ENCODE data around the gene FNDC3B.

Gene FNDC3B

DNA sequence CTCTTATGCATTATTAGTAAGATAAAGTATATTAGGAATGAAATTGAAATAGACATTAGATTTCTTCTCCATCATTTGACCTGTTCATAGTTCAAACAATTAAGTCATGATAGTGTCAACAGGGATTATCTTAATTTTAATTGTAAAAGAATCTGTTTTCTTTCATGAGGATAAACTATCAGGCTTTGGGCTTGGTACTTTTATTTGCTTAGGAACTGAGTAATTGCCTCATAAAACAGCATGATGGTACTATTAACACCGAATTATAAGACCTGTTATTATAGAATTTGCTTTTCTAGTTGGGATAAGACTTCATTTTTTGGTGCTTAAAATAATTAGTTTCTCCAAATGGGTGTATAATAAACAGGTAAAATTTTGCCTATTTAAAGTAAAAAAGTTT is 71.8 kb downstream of the FNDC3B start:
- no peak for TF ChIP-seq ZFX (IDR thresholded peaks at IDR 0.05; ENCODE audit: borderline replicate concordance)
- TF ChIP-seq, protein P1, sequence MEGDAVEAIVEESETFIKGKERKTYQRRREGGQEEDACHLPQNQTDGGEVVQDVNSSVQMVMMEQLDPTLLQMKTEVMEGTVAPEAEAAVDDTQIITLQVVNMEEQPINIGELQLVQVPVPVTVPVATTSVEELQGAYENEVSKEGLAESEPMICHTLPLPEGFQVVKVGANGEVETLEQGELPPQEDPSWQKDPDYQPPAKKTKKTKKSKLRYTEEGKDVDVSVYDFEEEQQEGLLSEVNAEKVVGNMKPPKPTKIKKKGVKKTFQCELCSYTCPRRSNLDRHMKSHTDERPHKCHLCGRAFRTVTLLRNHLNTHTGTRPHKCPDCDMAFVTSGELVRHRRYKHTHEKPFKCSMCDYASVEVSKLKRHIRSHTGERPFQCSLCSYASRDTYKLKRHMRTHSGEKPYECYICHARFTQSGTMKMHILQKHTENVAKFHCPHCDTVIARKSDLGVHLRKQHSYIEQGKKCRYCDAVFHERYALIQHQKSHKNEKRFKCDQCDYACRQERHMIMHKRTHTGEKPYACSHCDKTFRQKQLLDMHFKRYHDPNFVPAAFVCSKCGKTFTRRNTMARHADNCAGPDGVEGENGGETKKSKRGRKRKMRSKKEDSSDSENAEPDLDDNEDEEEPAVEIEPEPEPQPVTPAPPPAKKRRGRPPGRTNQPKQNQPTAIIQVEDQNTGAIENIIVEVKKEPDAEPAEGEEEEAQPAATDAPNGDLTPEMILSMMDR (IDR thresholded peaks at IDR 0.05), result no peak

DNA sequence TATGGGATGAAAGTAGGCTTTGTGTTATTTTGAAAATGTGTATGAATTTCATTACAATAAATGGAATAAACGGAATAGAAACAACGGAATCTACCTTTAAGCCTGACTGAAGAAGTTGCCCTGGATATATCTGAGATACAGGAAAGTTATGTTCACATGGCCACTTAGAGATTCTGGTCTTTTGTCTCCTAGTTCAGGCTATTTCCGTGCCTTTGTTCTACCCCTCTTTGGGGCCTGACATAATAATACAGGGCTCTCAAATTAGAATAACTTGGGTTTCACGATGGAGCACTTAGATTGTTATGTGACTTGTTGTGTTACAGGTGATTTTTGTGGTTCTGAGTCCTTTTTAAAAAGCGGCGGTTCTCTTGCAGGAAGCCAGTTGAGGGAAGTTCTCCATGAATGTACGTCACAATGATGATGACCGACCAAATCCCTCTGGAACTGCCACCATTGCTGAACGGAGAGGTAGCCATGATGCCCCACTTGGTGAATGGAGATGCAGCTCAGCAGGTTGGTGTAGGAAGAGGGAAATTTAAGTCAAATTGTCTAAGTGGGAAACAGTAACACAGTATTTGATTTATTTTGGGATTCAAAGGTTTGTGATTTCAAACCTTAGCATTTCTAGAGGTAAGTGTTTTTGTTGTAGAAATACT is 72.8 kb downstream of the FNDC3B start:
- no peak overlapping the region for H3K27ac ChIP-seq
- TF ChIP-seq ZFX (IDR thresholded peaks at IDR 0.05; ENCODE audit: borderline replicate concordance), result no peak
- TF ChIP-seq, protein P1 (IDR thresholded peaks at IDR 0.05), result no peak

More for the DNA sequence above, 71.8 kb downstream of the FNDC3B start:
- no peak overlapping the region for H3K27ac ChIP-seq

DNA sequence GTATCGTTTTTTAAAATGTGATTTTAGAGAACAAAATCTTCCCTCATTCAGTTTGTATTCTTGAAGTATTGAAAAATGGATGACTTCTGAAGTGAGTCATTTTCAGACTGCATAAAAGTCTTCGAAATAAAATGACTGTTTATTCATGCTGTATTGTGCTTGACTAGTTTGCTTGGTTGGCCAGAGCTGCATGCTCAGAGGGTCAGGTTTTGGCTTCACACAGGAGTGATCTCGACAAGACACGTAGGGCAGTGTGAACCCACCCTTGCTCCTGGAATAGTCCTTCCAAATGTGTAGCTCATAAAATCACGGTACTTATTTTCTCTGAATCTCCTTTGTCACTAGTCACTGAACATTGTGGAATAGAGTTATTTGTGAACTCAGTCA is 73.3 kb downstream of the FNDC3B start:
- TF ChIP-seq, protein P1 (IDR thresholded peaks at IDR 0.05), result no peak
- TF ChIP-seq ZFX (IDR thresholded peaks at IDR 0.05; ENCODE audit: borderline replicate concordance), result no peak
- no peak overlapping the region for H3K27ac ChIP-seq

DNA sequence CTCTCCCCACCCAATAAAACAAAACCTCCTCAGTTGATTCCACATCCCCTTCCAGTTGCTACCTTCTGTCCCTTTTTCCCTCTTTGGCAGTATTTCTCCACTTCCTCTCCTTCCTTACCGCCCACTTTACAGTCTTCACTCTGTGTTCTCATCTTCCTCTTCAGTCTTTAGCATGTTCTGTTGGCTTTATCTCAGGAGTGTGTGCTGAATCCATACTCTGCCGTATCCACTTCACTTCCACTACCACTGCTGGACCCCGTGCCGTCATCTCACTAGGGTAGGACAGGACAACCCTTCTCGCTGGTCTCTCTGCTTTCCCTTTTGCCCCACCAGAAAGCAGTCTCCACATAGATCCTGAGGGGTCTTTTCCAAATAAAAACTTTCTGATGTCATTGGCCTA is 74.3 kb downstream of the FNDC3B start:
- H3K27ac ChIP-seq, result no peak overlapping the region
- TF ChIP-seq, protein P1 (IDR thresholded peaks at IDR 0.05), result no peak
- no peak for TF ChIP-seq ZFX (IDR thresholded peaks at IDR 0.05; ENCODE audit: borderline replicate concordance)

DNA sequence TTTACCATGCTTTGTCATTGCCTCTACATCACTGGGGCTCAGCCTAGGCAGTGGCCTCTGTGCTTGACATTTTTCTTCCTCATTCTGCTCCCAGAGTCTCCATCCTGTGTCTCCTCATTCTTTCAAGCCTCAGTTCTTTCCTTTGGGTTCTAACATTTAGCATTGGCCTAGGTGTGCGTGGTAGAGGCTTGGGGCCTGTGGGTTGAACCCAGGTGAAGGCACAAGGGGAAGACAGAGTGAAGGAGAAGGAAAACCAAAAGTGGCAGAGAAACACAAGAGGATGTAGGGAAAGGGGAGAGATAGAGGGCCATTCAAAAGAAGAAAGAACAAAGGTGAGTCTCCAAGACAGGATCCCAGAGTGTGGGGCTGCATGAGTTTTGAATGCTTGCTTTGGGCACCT is 75.7 kb downstream of the FNDC3B start:
- no peak overlapping the region for H3K27ac ChIP-seq
- TF ChIP-seq ZFX (IDR thresholded peaks at IDR 0.05; ENCODE audit: borderline replicate concordance), result no peak
- TF ChIP-seq, protein P1 (IDR thresholded peaks at IDR 0.05), result no peak

DNA sequence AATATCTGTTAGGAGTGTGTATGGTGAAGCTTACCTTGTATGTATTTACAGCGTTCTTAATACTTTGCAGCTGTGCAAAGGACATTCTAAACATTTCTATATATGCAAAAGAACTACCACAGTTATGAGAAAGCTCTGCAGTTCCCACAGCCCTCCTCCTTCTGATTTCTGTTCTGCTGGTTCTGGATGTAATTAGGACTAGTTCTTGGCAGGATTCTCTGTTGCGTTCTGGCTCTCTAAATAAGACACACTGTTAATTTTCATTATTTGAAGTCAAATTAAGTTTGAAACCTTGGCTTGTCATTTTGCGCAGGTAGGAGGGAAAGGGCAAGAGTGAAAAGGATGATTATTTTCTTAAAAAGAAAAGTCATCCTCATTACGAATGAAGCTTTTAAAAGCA is 76.4 kb downstream of the FNDC3B start:
- no peak overlapping the region for H3K27ac ChIP-seq
- no peak for TF ChIP-seq ZFX (IDR thresholded peaks at IDR 0.05; ENCODE audit: borderline replicate concordance)
- TF ChIP-seq, protein P1 (IDR thresholded peaks at IDR 0.05), result no peak

DNA sequence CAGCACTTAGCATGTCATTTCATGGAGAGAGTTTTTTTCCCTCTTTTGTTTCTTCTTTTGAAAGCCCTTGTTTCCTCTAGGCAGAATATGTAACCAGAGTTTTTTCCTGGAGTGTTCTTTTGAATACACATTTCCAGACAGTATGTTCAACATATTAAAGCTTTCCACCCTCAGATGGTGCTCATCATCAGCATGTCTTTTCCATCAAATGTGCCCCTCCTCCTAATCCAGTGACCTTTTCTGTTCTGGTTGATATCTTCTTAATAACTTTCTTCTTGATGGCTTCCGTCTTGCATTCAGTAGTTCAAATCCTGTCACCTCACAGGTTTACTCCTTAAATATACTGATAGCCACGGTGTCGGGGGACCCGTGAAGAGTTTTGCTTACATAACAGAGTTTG is 78.6 kb downstream of the FNDC3B start:
- TF ChIP-seq, protein P1 (IDR thresholded peaks at IDR 0.05), result no peak
- TF ChIP-seq ZFX (IDR thresholded peaks at IDR 0.05; ENCODE audit: borderline replicate concordance), result no peak
- H3K27ac ChIP-seq, result no peak overlapping the region
